KOPT-K1 (cell line): ENCODE results near the gene TFAP2A.

Experiments
- H3K27ac ChIP-seq: fragments of 200-600 bp; sonication (generic); 2 replicates; pipeline ENCODE4 v1.5.1; 2016; ENCODE audit warnings: antibody characterized with exemption, mild to moderate bottlenecking, low read depth, low read length; ENCODE audit not compliant: poor library complexity, severe bottlenecking
- H3K36me3 ChIP-seq: fragments of 200-600 bp; sonication (generic); 2 replicates; pipeline ENCODE4 v1.5.1; 2017; ENCODE audit warnings: antibody characterized with exemption, mild to moderate bottlenecking, low read length, moderate library complexity; ENCODE audit not compliant: insufficient read depth
- H3K9me3 ChIP-seq: fragments of 200-600 bp; sonication (generic); 2 replicates; pipeline ENCODE4 v1.5.1; 2017; ENCODE audit warnings: antibody characterized with exemption, low read length, mild to moderate bottlenecking; ENCODE audit not compliant: insufficient read depth, poor library complexity, severe bottlenecking

The TFAP2A gene

GRCh38 chr6:10401632-10402223 is 13.1 kb downstream of the TFAP2A start:
- no peak overlapping the region for H3K27ac ChIP-seq
- no peaks in the 10 kb centered on the region for H3K9me3 ChIP-seq
- H3K36me3 ChIP-seq = no peaks in the 10 kb centered on the region

GRCh38 chr6:10401004-10401536 is 13.8 kb downstream of the TFAP2A start:
- no peak overlapping the region for H3K27ac ChIP-seq
- H3K9me3 ChIP-seq = no peaks in the 10 kb centered on the region
- no peaks in the 10 kb centered on the region for H3K36me3 ChIP-seq

GRCh38 chr6:10400330-10400729 is 14.5 kb downstream of the TFAP2A start:
- no peaks in the 10 kb centered on the region for H3K9me3 ChIP-seq
- H3K27ac ChIP-seq = no peak overlapping the region
- H3K36me3 ChIP-seq = no peaks in the 10 kb centered on the region

- Histone ChIP-seq H3K9me3 (no peaks in the 10 kb centered on the region), H3K36me3 (no peaks in the 10 kb centered on the region), H3K27ac (no peak overlapping the region)
These were observed 15.4 kb downstream of the TFAP2A start for GRCh38 chr6:10399451-10399850.

GRCh38 chr6:10398446-10399218 is 16.2 kb downstream of the TFAP2A start:
- Histone ChIP-seq H3K9me3 (no peaks in the 10 kb centered on the region), H3K27ac (no peak overlapping the region), H3K36me3 (no peaks in the 10 kb centered on the region)

- Histone ChIP-seq H3K36me3 (no peaks in the 10 kb centered on the region), H3K9me3 (no peaks in the 10 kb centered on the region), H3K27ac (no peak overlapping the region)
These were observed 17.0 kb downstream of the TFAP2A start for GRCh38 chr6:10397756-10398445.

GRCh38 chr6:10396785-10397184 is 18.1 kb downstream of the TFAP2A start:
- H3K36me3 ChIP-seq = no peaks in the 10 kb centered on the region
- no peaks in the 10 kb centered on the region for H3K9me3 ChIP-seq
- H3K27ac ChIP-seq = no peak overlapping the region

GRCh38 chr6:10395704-10396546 is 18.9 kb downstream of the TFAP2A start:
- no peak overlapping the region for H3K27ac ChIP-seq
- H3K36me3 ChIP-seq = no peaks in the 10 kb centered on the region
- H3K9me3 ChIP-seq = no peaks in the 10 kb centered on the region

GRCh38 chr6:10395171-10395703 is 19.6 kb downstream of the TFAP2A start:
- Histone ChIP-seq H3K36me3 (no peaks in the 10 kb centered on the region), H3K9me3 (peaks cover 5% of the 10 kb centered on the region), H3K27ac (no peak overlapping the region)

- H3K9me3 ChIP-seq = peaks cover 14% of the 10 kb centered on the region
- no peak overlapping the region for H3K27ac ChIP-seq
- no peaks in the 10 kb centered on the region for H3K36me3 ChIP-seq
These were observed 21.2 kb downstream of the TFAP2A start for GRCh38 chr6:10393544-10394225.

- Histone ChIP-seq H3K9me3 (peaks cover 14% of the 10 kb centered on the region), H3K36me3 (no peaks in the 10 kb centered on the region), H3K27ac (no peak overlapping the region)
These were observed 23.1 kb downstream of the TFAP2A start for GRCh38 chr6:10391799-10392198.

- no peak overlapping the region for H3K27ac ChIP-seq
- H3K36me3 ChIP-seq = no peaks in the 10 kb centered on the region
- H3K9me3 ChIP-seq = peaks cover 14% of the 10 kb centered on the region
These were observed 23.6 kb downstream of the TFAP2A start for GRCh38 chr6:10391299-10391630.

GRCh38 chr6:10390495-10391298 is 24.2 kb downstream of the TFAP2A start:
- H3K27ac ChIP-seq = no peak overlapping the region

More at GRCh38 chr6:10390495-10391298, 24.2 kb downstream of the TFAP2A start:
- Histone ChIP-seq H3K9me3 (peaks cover 14% of the 10 kb centered on the region), H3K36me3 (no peaks in the 10 kb centered on the region)
